OCI-LY7 (cell line): Measurements from ENCODE around the gene RIMKLB. TPM values are rescaled to one million over a fixed set of nuclear protein-coding genes. Genes with fewer than 3 reads are reported as not detected.
A peak's percentile ranks its signal among the peaks of the same experiment; 100 is the strongest.

Experiments used
- BruUV-seq: library from RNA; stranded (reverse); fragments of 400-500 nt; replicated peaks from 2 replicates; lab custom pipeline; 2021; lab: Mats Ljungman, UMichigan
- CTCF ChIA-PET: fragments of 300-600 bp; sonication (Branson Sonifier 250); formaldehyde crosslinking; loops from one replicate; lab custom pipeline; 2022; ENCODE audit warnings: antibody characterized with exemption; ENCODE audit not compliant: unreplicated experiment; lab: Charles Lee
- POLR2A ChIA-PET: fragments of 300-600 bp; sonication (Branson Sonifier 250); formaldehyde crosslinking; loops from one replicate; lab custom pipeline; 2022; ENCODE audit warnings: antibody characterized with exemption; lab: Charles Lee
- DNase-seq: peaks from one replicate; pipeline ENCODE4 v3.0.0-alpha.2; 2015; ENCODE audit warnings: low spot score
- H2AFZ ChIP-seq: fragments of 200-600 bp; sonication (generic), shearing (Covaris generic); 2 replicates; pipeline ENCODE4 v1.6.1; 2014; ENCODE audit warnings: mild to moderate bottlenecking, antibody characterized with exemption, low read length, moderate library complexity
- H3K27ac ChIP-seq: fragments of 200-600 bp; sonication (generic); 2 replicates; pipeline ENCODE4 v1.5.1; 2014; ENCODE audit warnings: mixed run types, low read depth, mild to moderate bottlenecking, moderate library complexity, low read length, inconsistent platforms; ENCODE audit not compliant: poor library complexity, severe bottlenecking
- H3K36me3 ChIP-seq: fragments of 200-600 bp; sonication (generic); 2 replicates; pipeline ENCODE4 v1.6.1; 2014; ENCODE audit warnings: mild to moderate bottlenecking, antibody characterized with exemption, low read length, moderate library complexity, mixed read lengths; ENCODE audit not compliant: insufficient read depth
- H3K4me1 ChIP-seq: fragments of 200-600 bp; sonication (generic); 2 replicates; pipeline ENCODE4 v1.5.1; 2014; ENCODE audit warnings: mild to moderate bottlenecking, low read length; ENCODE audit not compliant: insufficient read depth, poor library complexity, severe bottlenecking
- H3K4me2 ChIP-seq: fragments of 200-600 bp; sonication (generic); 2 replicates; pipeline ENCODE4 v1.6.1; 2014; ENCODE audit warnings: mild to moderate bottlenecking, low read length
- H3K4me3 ChIP-seq: fragments of 200-600 bp; sonication (generic); 2 replicates; pipeline ENCODE4 v1.5.1; 2014; ENCODE audit warnings: mild to moderate bottlenecking, low read depth, low read length; ENCODE audit not compliant: poor library complexity, severe bottlenecking
- H3K79me2 ChIP-seq: fragments of 200-600 bp; sonication (generic); 2 replicates; pipeline ENCODE4 v1.6.1; 2016; ENCODE audit warnings: low read depth, mild to moderate bottlenecking, low read length, moderate library complexity, mixed read lengths; ENCODE audit not compliant: insufficient read depth
- H3K9me2 ChIP-seq: fragments of 200-600 bp; sonication (generic); 2 replicates; pipeline ENCODE4 v1.6.1; 2016; ENCODE audit warnings: mild to moderate bottlenecking, low read length, mixed read lengths; ENCODE audit not compliant: insufficient read depth
- H3K9me3 ChIP-seq: fragments of 200-600 bp; sonication (generic); 2 replicates; pipeline ENCODE4 v1.6.1; 2014; ENCODE audit warnings: mild to moderate bottlenecking, mixed run types, low read length, mixed read lengths
- H4K20me1 ChIP-seq: fragments of 200-600 bp; sonication (generic); 2 replicates; pipeline ENCODE4 v1.6.1; 2014; ENCODE audit warnings: mild to moderate bottlenecking, antibody characterized with exemption, low read length, moderate library complexity, mixed read lengths; ENCODE audit not compliant: insufficient read depth
- EZH2phosphoT487 ChIP-seq: fragments of 200-600 bp; sonication (generic); IDR thresholded peaks from 2 replicates; pipeline ENCODE4 v1.6.1; 2018; ENCODE audit warnings: low read depth, borderline replicate concordance, mild to moderate bottlenecking, mixed run types, antibody characterized with exemption, low read length, moderate library complexity, mixed read lengths
- intact Hi-C: fragments of 100-400 bp; cut with micrococcal nuclease; formaldehyde crosslinking; loops from one replicate; pipeline ENCODE4 v1.10.0; 2022; ENCODE audit not compliant: unreplicated experiment
- total RNA-seq, 2 experiments: library from RNA; depleted of rRNA in 1 of 2; stranded (reverse); fragments of >200 nt in 1 of 2; shearing (Covaris generic) in 1 of 2; gene quantifications; 2 replicates each; pipeline ENCODE4 v1.2.3, GENCODE V29; 2014 to 2022
- TF ChIP-seq, protein P1 (sequence below): fragments of 200-600 bp; sonication (generic); conservative IDR thresholded peaks from 2 replicates; pipeline ENCODE4 v1.5.1; 2014; ENCODE audit warnings: mild to moderate bottlenecking, antibody characterized with exemption, low read length, moderate library complexity, mixed read lengths

Gene RIMKLB
- total RNA-seq, 2 experiments from 2014 or later: 84.6 to 109 TPM

DNA sequence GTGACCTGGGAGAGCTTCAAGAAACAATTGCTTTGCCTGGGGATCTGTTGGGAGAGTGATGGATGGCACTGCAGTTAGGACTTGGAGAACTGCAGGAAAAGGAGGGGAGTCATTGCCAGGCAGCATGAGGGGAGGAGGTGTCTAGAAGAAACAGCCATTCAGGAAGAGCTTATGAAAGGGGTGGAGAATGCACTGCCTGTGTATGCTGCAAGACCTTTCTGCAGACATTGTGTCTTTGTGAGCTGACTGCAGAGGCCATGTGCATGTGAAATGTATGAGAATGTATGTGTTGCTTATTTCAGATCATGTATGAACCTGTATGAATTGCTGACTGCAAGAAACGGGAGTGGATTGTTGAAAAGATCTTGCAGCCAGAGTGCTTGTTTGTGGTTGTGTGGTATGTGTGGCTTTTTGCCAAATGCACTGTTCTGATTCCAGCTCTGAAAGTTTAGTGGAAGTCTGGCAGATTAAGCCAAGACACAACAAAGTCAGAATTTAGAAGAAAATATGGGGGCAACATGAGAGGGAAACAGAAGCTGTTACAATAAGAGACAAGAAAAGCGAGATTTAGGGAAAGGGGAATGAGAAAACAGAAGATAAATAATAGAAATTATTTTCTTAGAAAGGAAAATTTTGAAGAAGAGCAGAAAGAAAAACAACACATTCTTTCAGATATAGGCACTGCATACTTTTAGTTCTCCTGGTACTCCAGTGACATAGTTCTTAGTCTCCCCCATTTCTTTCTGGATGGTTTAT is 9.8 kb upstream of the RIMKLB start:
- H3K36me3 ChIP-seq: no peaks in the 10 kb centered on the region
- no TSS peak for BruUV-seq
- CTCF ChIA-PET: interaction anchor here (0.6 kb wide), 1 partner anchor 149 kb away, joined by 3 read pairs; no protein-coding TSS in a partner anchor
- no peaks in the 10 kb centered on the region for H4K20me1 ChIP-seq
- H2AFZ ChIP-seq: peak overlapping the region; percentile 75; the same call in 1 of the 2 replicates
- TF ChIP-seq, protein P1, sequence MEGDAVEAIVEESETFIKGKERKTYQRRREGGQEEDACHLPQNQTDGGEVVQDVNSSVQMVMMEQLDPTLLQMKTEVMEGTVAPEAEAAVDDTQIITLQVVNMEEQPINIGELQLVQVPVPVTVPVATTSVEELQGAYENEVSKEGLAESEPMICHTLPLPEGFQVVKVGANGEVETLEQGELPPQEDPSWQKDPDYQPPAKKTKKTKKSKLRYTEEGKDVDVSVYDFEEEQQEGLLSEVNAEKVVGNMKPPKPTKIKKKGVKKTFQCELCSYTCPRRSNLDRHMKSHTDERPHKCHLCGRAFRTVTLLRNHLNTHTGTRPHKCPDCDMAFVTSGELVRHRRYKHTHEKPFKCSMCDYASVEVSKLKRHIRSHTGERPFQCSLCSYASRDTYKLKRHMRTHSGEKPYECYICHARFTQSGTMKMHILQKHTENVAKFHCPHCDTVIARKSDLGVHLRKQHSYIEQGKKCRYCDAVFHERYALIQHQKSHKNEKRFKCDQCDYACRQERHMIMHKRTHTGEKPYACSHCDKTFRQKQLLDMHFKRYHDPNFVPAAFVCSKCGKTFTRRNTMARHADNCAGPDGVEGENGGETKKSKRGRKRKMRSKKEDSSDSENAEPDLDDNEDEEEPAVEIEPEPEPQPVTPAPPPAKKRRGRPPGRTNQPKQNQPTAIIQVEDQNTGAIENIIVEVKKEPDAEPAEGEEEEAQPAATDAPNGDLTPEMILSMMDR: no peak
- TF ChIP-seq EZH2phosphoT487: no peak
- H3K4me3 ChIP-seq: peak overlapping the region; percentile 31
- intact Hi-C loops: no loop called here
- POLR2A ChIA-PET: interaction anchor here (0.6 to 1.7 kb wide), 13 partner anchors 9 to 1412 kb away, joined by 3 to 8 read pairs (median 4); partner anchors contain the start of gene RIMKLB
- H3K4me2 ChIP-seq: peak overlapping the region; percentile 71
- H3K4me1 ChIP-seq: peaks cover 69% of the 10 kb centered on the region
- H3K9me2 ChIP-seq: no peaks in the 10 kb centered on the region
- H3K79me2 ChIP-seq: no peaks in the 10 kb centered on the region
- peak overlapping the region; percentile 52 for H3K27ac ChIP-seq
- DNase-seq: peak; percentile 74
- H3K9me3 ChIP-seq: no peaks in the 10 kb centered on the region

DNA sequence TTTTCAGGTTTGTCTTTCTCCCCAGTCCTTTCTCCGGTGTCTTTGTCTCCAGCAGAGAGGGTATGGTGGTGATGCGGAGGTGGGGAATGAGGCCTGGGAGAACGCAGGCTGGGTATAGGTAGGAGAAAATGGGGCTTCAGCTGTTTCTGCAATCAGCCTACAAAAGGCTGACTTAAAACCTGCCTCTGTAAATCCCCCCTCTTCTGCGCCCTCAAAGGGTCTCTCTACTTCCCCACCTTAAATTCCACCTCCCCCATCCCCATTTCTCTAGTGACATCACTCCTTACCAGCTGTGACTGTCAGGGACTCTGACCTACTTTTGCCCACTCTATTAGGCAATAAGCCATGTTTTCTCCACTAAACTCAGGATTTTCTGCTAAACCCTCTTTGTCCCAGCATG is 8.1 kb upstream of the RIMKLB start:
- Histone ChIP-seq H3K36me3 (no peaks in the 10 kb centered on the region), H3K4me3 (no peak overlapping the region), H3K9me2 (no peaks in the 10 kb centered on the region), H3K9me3 (no peaks in the 10 kb centered on the region), H4K20me1 (no peaks in the 10 kb centered on the region), H2AFZ (peak overlapping the region; percentile 48), H3K27ac (peak overlapping the region; percentile 100), H3K4me1 (peaks cover 86% of the 10 kb centered on the region), H3K79me2 (no peaks in the 10 kb centered on the region), H3K4me2 (0 out of 2 replicates have a peak overlapping the region, but pooled peaks have one; percentile 10)
- BruUV-seq: no TSS peak
- DNase-seq: no peak
- TF ChIP-seq EZH2phosphoT487: no peak
- TF ChIP-seq, protein P1: no peak
- CTCF ChIA-PET: no interaction called here
- POLR2A ChIA-PET: no interaction called here
- intact Hi-C loops: loop anchor here (5.0 to 10.0 kb wide), 3 partner anchors 447 to 1705 kb away; partner anchors contain the start of genes CLECL1 and KLRK1
